KMS-11 (cell line): ENCODE data around the gene KLK15.

ENCODE experiments used
- H2AFZ ChIP-seq: fragments of 200-600 bp; sonication (generic); 2 replicates; pipeline ENCODE4 v1.6.1; 2016; ENCODE audit warnings: antibody characterized with exemption, mixed run types, low read depth
- H3K27ac ChIP-seq: fragments of 200-600 bp; sonication (generic); 2 replicates; pipeline ENCODE4 v1.6.1; 2016; ENCODE audit warnings: mild to moderate bottlenecking, mixed run types
- H3K27me3 ChIP-seq: fragments of 200-600 bp; sonication (generic); 2 replicates; pipeline ENCODE4 v1.6.1; 2017; ENCODE audit warnings: mild to moderate bottlenecking, low read depth, mixed run types, moderate library complexity; ENCODE audit not compliant: insufficient read depth
- H3K36me3 ChIP-seq: fragments of 200-600 bp; sonication (generic); 2 replicates; pipeline ENCODE4 v1.6.1; 2017; ENCODE audit warnings: mild to moderate bottlenecking, mixed run types; ENCODE audit not compliant: insufficient read depth
- H3K4me1 ChIP-seq: fragments of 200-600 bp; sonication (generic); 2 replicates; pipeline ENCODE4 v1.6.1; 2016; ENCODE audit warnings: mild to moderate bottlenecking, low read depth, mixed run types; ENCODE audit not compliant: poor library complexity, severe bottlenecking
- H3K4me2 ChIP-seq: fragments of 200-600 bp; sonication (generic); 2 replicates; pipeline ENCODE4 v1.7.0; 2016; ENCODE audit warnings: mild to moderate bottlenecking, mixed run types
- H3K4me3 ChIP-seq: fragments of 200-600 bp; sonication (generic); IDR thresholded peaks from 2 replicates; pipeline ENCODE4 v1.6.1; 2017; ENCODE audit warnings: low read depth, low read length, mixed read lengths; ENCODE audit not compliant: insufficient read depth
- H3K79me2 ChIP-seq: fragments of 200-600 bp; sonication (generic); 2 replicates; pipeline ENCODE4 v1.6.1; 2016; ENCODE audit warnings: low read depth, mixed run types; ENCODE audit not compliant: insufficient read depth
- H3K9ac ChIP-seq: fragments of 200-600 bp; sonication (generic); 2 replicates; pipeline ENCODE4 v1.6.1; 2016; ENCODE audit warnings: mild to moderate bottlenecking, mixed run types
- H4K20me1 ChIP-seq: fragments of 200-600 bp; sonication (generic); 2 replicates; pipeline ENCODE4 v1.6.1; 2016; ENCODE audit warnings: mild to moderate bottlenecking, mixed run types; ENCODE audit not compliant: insufficient read depth
- TF ChIP-seq, protein P1 (sequence below): fragments of 200-600 bp; sonication (generic); conservative IDR thresholded peaks from 2 replicates; pipeline ENCODE4 v1.6.1; 2017; ENCODE audit warnings: low read depth, mild to moderate bottlenecking, antibody characterized with exemption, low read length, moderate library complexity, mixed read lengths

KLK15 gene

DNA sequence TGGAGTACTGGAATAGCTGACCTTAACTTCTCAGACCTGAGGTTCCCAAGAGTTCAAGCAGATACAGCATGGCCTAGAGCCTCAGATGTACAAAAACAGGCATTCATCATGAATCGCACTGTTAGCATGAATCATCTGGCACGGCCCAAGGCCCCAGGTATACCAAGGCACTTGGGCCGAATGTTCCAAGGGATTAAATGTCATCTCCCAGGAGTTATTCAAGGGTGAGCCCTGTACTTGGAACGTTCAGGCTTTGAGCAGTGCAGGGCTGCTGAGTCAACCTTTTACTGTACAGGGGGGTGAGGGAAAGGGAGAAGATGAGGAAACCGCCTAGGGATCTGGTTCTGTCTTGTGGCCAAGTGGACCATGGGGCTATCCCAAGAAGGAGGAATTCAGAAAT, 27.6 kb upstream of the KLK15 start:
- Histone ChIP-seq H3K27me3 (no peaks in the 10 kb centered on the region; the same call in 1 of the 2 replicates), H3K4me2 (no peak overlapping the region), H3K27ac (no peak overlapping the region), H3K9ac (no peak overlapping the region), H2AFZ (no peak overlapping the region), H3K36me3 (no peaks in the 10 kb centered on the region), H3K4me3 (no peak overlapping the region), H4K20me1 (no peaks in the 10 kb centered on the region), H3K4me1 (no peaks in the 10 kb centered on the region), H3K79me2 (no peaks in the 10 kb centered on the region)
- TF ChIP-seq, protein P1, sequence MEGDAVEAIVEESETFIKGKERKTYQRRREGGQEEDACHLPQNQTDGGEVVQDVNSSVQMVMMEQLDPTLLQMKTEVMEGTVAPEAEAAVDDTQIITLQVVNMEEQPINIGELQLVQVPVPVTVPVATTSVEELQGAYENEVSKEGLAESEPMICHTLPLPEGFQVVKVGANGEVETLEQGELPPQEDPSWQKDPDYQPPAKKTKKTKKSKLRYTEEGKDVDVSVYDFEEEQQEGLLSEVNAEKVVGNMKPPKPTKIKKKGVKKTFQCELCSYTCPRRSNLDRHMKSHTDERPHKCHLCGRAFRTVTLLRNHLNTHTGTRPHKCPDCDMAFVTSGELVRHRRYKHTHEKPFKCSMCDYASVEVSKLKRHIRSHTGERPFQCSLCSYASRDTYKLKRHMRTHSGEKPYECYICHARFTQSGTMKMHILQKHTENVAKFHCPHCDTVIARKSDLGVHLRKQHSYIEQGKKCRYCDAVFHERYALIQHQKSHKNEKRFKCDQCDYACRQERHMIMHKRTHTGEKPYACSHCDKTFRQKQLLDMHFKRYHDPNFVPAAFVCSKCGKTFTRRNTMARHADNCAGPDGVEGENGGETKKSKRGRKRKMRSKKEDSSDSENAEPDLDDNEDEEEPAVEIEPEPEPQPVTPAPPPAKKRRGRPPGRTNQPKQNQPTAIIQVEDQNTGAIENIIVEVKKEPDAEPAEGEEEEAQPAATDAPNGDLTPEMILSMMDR, result no peak

DNA sequence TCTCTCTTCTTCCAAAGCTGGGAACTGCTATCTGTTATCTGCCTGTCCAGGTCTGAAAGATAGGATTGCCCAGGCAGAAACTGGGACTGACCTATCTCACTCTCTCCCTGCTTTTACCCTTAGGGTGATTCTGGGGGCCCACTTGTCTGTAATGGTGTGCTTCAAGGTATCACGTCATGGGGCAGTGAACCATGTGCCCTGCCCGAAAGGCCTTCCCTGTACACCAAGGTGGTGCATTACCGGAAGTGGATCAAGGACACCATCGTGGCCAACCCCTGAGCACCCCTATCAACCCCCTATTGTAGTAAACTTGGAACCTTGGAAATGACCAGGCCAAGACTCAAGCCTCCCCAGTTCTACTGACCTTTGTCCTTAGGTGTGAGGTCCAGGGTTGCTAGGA, 26.5 kb upstream of the KLK15 start:
- H3K4me1 ChIP-seq, result no peaks in the 10 kb centered on the region
- no peaks in the 10 kb centered on the region for H4K20me1 ChIP-seq
- no peaks in the 10 kb centered on the region for H3K79me2 ChIP-seq
- no peak overlapping the region for H2AFZ ChIP-seq
- H3K27me3 ChIP-seq, result no peaks in the 10 kb centered on the region; the same call in 1 of the 2 replicates
- H3K4me2 ChIP-seq, result no peak overlapping the region
- H3K9ac ChIP-seq, result no peak overlapping the region
- no peak overlapping the region for H3K27ac ChIP-seq
- H3K36me3 ChIP-seq, result no peaks in the 10 kb centered on the region
- H3K4me3 ChIP-seq, result no peak overlapping the region
- TF ChIP-seq, protein P1, result no peak

DNA sequence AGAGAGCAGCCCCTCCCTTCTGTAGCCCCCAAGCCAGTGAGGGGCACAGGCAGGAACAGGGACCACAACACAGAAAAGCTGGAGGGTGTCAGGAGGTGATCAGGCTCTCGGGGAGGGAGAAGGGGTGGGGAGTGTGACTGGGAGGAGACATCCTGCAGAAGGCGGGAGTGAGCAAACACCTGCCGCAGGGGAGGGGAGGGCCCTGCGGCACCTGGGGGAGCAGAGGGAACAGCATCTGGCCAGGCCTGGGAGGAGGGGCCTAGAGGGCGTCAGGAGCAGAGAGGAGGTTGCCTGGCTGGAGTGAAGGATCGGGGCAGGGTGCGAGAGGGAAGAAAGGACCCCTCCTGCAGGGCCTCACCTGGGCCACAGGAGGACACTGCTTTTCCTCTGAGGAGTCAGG, 25.5 kb upstream of the KLK15 start:
- Histone ChIP-seq H3K36me3 (no peaks in the 10 kb centered on the region), H3K4me2 (no peak overlapping the region)

DNA sequence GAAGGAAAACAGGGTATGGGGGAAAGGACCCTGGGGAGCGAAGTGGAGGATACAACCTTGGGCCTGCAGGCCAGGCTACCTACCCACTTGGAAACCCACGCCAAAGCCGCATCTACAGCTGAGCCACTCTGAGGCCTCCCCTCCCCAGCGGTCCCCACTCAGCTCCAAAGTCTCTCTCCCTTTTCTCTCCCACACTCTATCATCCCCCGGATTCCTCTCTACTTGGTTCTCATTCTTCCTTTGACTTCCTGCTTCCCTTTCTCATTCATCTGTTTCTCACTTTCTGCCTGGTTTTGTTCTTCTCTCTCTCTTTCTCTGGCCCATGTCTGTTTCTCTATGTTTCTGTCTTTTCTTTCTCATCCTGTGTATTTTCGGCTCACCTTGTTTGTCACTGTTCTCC, 24.0 kb upstream of the KLK15 start:
- no peaks in the 10 kb centered on the region for H4K20me1 ChIP-seq
- H3K4me3 ChIP-seq, result no peak overlapping the region
- H3K4me1 ChIP-seq, result no peaks in the 10 kb centered on the region
- H3K4me2 ChIP-seq, result no peak overlapping the region
- no peak overlapping the region for H3K9ac ChIP-seq
- H3K36me3 ChIP-seq, result no peaks in the 10 kb centered on the region
- TF ChIP-seq, protein P1, result no peak
- no peaks in the 10 kb centered on the region for H3K27me3 ChIP-seq
- no peak overlapping the region for H3K27ac ChIP-seq
- H2AFZ ChIP-seq, result no peak overlapping the region
- H3K79me2 ChIP-seq, result no peaks in the 10 kb centered on the region

More for the DNA sequence above, 25.5 kb upstream of the KLK15 start:
- no peak overlapping the region for H3K4me3 ChIP-seq
- no peak overlapping the region for H3K9ac ChIP-seq
- no peak overlapping the region for H3K27ac ChIP-seq
- no peaks in the 10 kb centered on the region for H3K79me2 ChIP-seq
- TF ChIP-seq, protein P1, result no peak
- H2AFZ ChIP-seq, result no peak overlapping the region
- no peaks in the 10 kb centered on the region for H3K4me1 ChIP-seq
- H4K20me1 ChIP-seq, result no peaks in the 10 kb centered on the region
- no peaks in the 10 kb centered on the region for H3K27me3 ChIP-seq
